BLaER1 treated with 17β-estradiol and CSF1 and Interleukin-3, amounts not matched to agents 10 nM and 100 nM (cell line): ENCODE data around the gene STX2.
"Not testable (repeated sequence)": the region's sequence is repeated elsewhere in the genome, so short reads cannot be mapped to it uniquely, and the experiment has no call there.

Source experiments
- H3K27ac ChIP-seq, 11 experiments: shearing (Covaris generic); formaldehyde crosslinking; 2 replicates each; pipeline ENCODE4 v1.8.1; 2022
- H3K27me3 ChIP-seq, 11 experiments: shearing (Covaris generic); formaldehyde crosslinking; 2 replicates each; pipeline ENCODE4 v1.8.1; 2022
- H3K36me3 ChIP-seq, 11 experiments: shearing (Covaris generic); formaldehyde crosslinking; 2 replicates each; pipeline ENCODE4 v1.8.1; 2022
- H3K4me1 ChIP-seq, 10 experiments: shearing (Covaris generic); formaldehyde crosslinking; 2 replicates each; pipeline ENCODE4 v1.8.1; 2022
- H3K4me2 ChIP-seq, 11 experiments: shearing (Covaris generic); formaldehyde crosslinking; 2 replicates each; pipeline ENCODE4 v1.8.1; 2022
- H3K4me3 ChIP-seq, 10 experiments: shearing (Covaris generic); formaldehyde crosslinking; 2 replicates each; pipeline ENCODE4 v1.8.1; 2022
- H3K9ac ChIP-seq, 11 experiments: shearing (Covaris generic); formaldehyde crosslinking; 2 replicates each; pipeline ENCODE4 v1.8.1; 2022
- H3K9me3 ChIP-seq, 11 experiments: shearing (Covaris generic); formaldehyde crosslinking; replicated peaks in 1 of 11; 2 replicates each; pipeline ENCODE4 v1.8.1; 2022
- H4K20me1 ChIP-seq, 11 experiments: shearing (Covaris generic); formaldehyde crosslinking; 2 replicates each; pipeline ENCODE4 v1.8.1; 2022
- Cebpa-rat ChIP-seq, 11 experiments: shearing (Covaris generic); IDR thresholded peaks; 2 replicates each; pipeline ENCODE4 v1.8.1; 2022

The STX2 gene

GRCh38 chr12:130877333-130877732 lies 38.3 kb upstream of the STX2 start:
- H3K4me2 ChIP-seq, result no peak overlapping the region
- H3K9ac ChIP-seq, result no peak overlapping the region
- H4K20me1 ChIP-seq, result peaks cover 60 to 79% (median 74%) of the 10 kb centered on the region in 11 experiments
- peaks cover 52 to 73% (median 64%) of the 10 kb centered on the region in 10 experiments for H3K4me1 ChIP-seq
- TF ChIP-seq Cebpa-rat (IDR thresholded peaks at IDR 0.05), result no peak
- H3K27me3 ChIP-seq, result no peaks in the 10 kb centered on the region
- H3K36me3 ChIP-seq, result peaks cover 49 to 61% (median 54%) of the 10 kb centered on the region in 11 experiments
- no peaks in the 10 kb centered on the region for H3K9me3 ChIP-seq
- H3K4me3 ChIP-seq, result no peak overlapping the region
- H3K27ac ChIP-seq, result no peak overlapping the region

- peaks cover 60 to 80% (median 76%) of the 10 kb centered on the region in 11 experiments for H4K20me1 ChIP-seq
- no peak for TF ChIP-seq Cebpa-rat (IDR thresholded peaks at IDR 0.05)
- H3K27me3 ChIP-seq, result no peaks in the 10 kb centered on the region
- H3K9ac ChIP-seq, result no peak overlapping the region
- H3K4me2 ChIP-seq, result peak overlapping the region in 5 of 11 experiments; percentile 5 to 92 (median 16); a peak in 2 of 22 replicates
- peaks cover 52 to 73% (median 64%) of the 10 kb centered on the region in 10 experiments for H3K4me1 ChIP-seq
- no peaks in the 10 kb centered on the region for H3K9me3 ChIP-seq
- H3K36me3 ChIP-seq, result peaks cover 49 to 62% (median 54%) of the 10 kb centered on the region in 11 experiments
- no peak overlapping the region for H3K4me3 ChIP-seq
- no peak overlapping the region for H3K27ac ChIP-seq
Observed at GRCh38 chr12:130876758-130877157, 37.7 kb upstream of the STX2 start.

GRCh38 chr12:130876297-130876696 lies 37.2 kb upstream of the STX2 start:
- H3K27me3 ChIP-seq, result no peaks in the 10 kb centered on the region
- TF ChIP-seq Cebpa-rat (IDR thresholded peaks at IDR 0.05), result no peak
- H3K9ac ChIP-seq, result no peak overlapping the region
- H3K4me3 ChIP-seq, result no peak overlapping the region
- H3K4me1 ChIP-seq, result peaks cover 54 to 75% (median 66%) of the 10 kb centered on the region in 10 experiments
- H3K9me3 ChIP-seq, result no peaks in the 10 kb centered on the region
- peak overlapping the region in 6 of 11 experiments; percentile 5 to 92 (median 54); a peak in 3 of 22 replicates for H3K4me2 ChIP-seq
- H3K27ac ChIP-seq, result no peak overlapping the region
- H4K20me1 ChIP-seq, result peaks cover 60 to 80% (median 76%) of the 10 kb centered on the region in 11 experiments
- H3K36me3 ChIP-seq, result peaks cover 49 to 62% (median 54%) of the 10 kb centered on the region in 11 experiments

- Histone ChIP-seq H3K4me2 (peak overlapping the region in 9 of 11 experiments; percentile 7 to 96 (median 92); a peak in 10 of 22 replicates), H3K4me1 (peaks cover 59 to 78% (median 69%) of the 10 kb centered on the region in 10 experiments), H3K36me3 (peaks cover 49 to 62% (median 54%) of the 10 kb centered on the region in 11 experiments), H3K9ac (peak overlapping the region in 1 of 11 experiments; percentile 58; a peak in 1 of 22 replicates), H4K20me1 (peaks cover 60 to 80% (median 76%) of the 10 kb centered on the region in 11 experiments), H3K4me3 (0 out of 20 replicates have a peak overlapping the region, but pooled peaks of 2 of the 10 experiments have one; percentile 85 to 99)
- H3K27ac ChIP-seq, H3K9me3 ChIP-seq, H3K27me3 ChIP-seq: not testable (repeated sequence)
Observed at GRCh38 chr12:130875708-130876107, 36.7 kb upstream of the STX2 start.

GRCh38 chr12:130875193-130875592 lies 36.1 kb upstream of the STX2 start:
- TF ChIP-seq Cebpa-rat (IDR thresholded peaks at IDR 0.05), result no peak
- Histone ChIP-seq H3K27ac (no peak overlapping the region; a peak in 1 of 22 replicates), H3K4me3 (peak overlapping the region in 8 of 10 experiments; percentile 85 to 99 (median 90); a peak in 12 of 20 replicates), H4K20me1 (peaks cover 60 to 80% (median 76%) of the 10 kb centered on the region in 11 experiments), H3K4me2 (peak overlapping the region; percentile 86 to 99 (median 92)), H3K9me3 (no peaks in the 10 kb centered on the region), H3K9ac (peak overlapping the region in 10 of 11 experiments; percentile 19 to 99 (median 58); a peak in 13 of 22 replicates), H3K36me3 (peaks cover 49 to 62% (median 54%) of the 10 kb centered on the region in 11 experiments), H3K4me1 (peaks cover 57 to 76% (median 68%) of the 10 kb centered on the region in 10 experiments), H3K27me3 (no peaks in the 10 kb centered on the region)

- Histone ChIP-seq H3K9me3 (no peaks in the 10 kb centered on the region), H3K4me3 (peak overlapping the region in 8 of 10 experiments; percentile 85 to 99 (median 90); a peak in 16 of 20 replicates), H3K4me1 (peaks cover 52 to 71% (median 63%) of the 10 kb centered on the region in 10 experiments), H3K9ac (peak overlapping the region; percentile 23 to 99 (median 97); a peak in 13 of 22 replicates), H3K27me3 (no peaks in the 10 kb centered on the region), H3K36me3 (peaks cover 49 to 62% (median 54%) of the 10 kb centered on the region in 11 experiments), H4K20me1 (peaks cover 60 to 76% (median 72%) of the 10 kb centered on the region in 11 experiments), H3K4me2 (peak overlapping the region; percentile 86 to 99 (median 92)), H3K27ac (peak overlapping the region in 1 of 11 experiments; percentile 96; a peak in 2 of 22 replicates)
- peak in 2 of 11 experiments; percentile 46 to 64; a peak in 3 of 22 replicates for TF ChIP-seq Cebpa-rat (IDR thresholded peaks at IDR 0.05)
Observed at GRCh38 chr12:130874696-130875095, 35.6 kb upstream of the STX2 start.

- peak overlapping the region; percentile 86 to 99 (median 92) for H3K4me2 ChIP-seq
- no peaks in the 10 kb centered on the region for H3K9me3 ChIP-seq
- no peak for TF ChIP-seq Cebpa-rat (IDR thresholded peaks at IDR 0.05)
- H3K9ac ChIP-seq, result peak overlapping the region; percentile 93 to 99 (median 97)
- H4K20me1 ChIP-seq, result peaks cover 56 to 67% (median 63%) of the 10 kb centered on the region in 11 experiments
- peak overlapping the region; percentile 85 to 99 (median 91) for H3K4me3 ChIP-seq
- H3K27me3 ChIP-seq, result no peaks in the 10 kb centered on the region
- peaks cover 44 to 63% (median 55%) of the 10 kb centered on the region in 10 experiments for H3K4me1 ChIP-seq
- peaks cover 49 to 62% (median 54%) of the 10 kb centered on the region in 11 experiments for H3K36me3 ChIP-seq
- H3K27ac ChIP-seq, result peak overlapping the region in 9 of 11 experiments; percentile 96 to 99 (median 97); a peak in 17 of 22 replicates
Observed at GRCh38 chr12:130873825-130874224, 34.8 kb upstream of the STX2 start.

GRCh38 chr12:130873106-130873795 lies 34.2 kb upstream of the STX2 start:
- H3K27me3 ChIP-seq, result no peaks in the 10 kb centered on the region
- H3K4me3 ChIP-seq, result peak overlapping the region; percentile 85 to 99 (median 91)
- peak overlapping the region; percentile 81 to 99 (median 97); a peak in 21 of 22 replicates for H3K27ac ChIP-seq
- peaks cover 40 to 57% (median 49%) of the 10 kb centered on the region in 10 experiments for H3K4me1 ChIP-seq
- peak overlapping the region; percentile 93 to 99 (median 97) for H3K9ac ChIP-seq
- H3K36me3 ChIP-seq, result peaks cover 49 to 59% (median 54%) of the 10 kb centered on the region in 11 experiments
- H3K4me2 ChIP-seq, result peak overlapping the region; percentile 86 to 99 (median 92)
- H4K20me1 ChIP-seq, result peaks cover 50 to 62% (median 58%) of the 10 kb centered on the region in 11 experiments
- TF ChIP-seq Cebpa-rat (IDR thresholded peaks at IDR 0.05), result no peak
- H3K9me3 ChIP-seq, result no peaks in the 10 kb centered on the region
